Sigmoid colon (tissue), 7 donors: ENCODE data around the gene SLX4IP. TPM values are rescaled to one million over a fixed set of nuclear protein-coding genes. Genes with fewer than 3 reads are reported as not detected.

ENCODE experiments used
- DNase-seq: peaks from one replicate; pipeline ENCODE4 v3.0.0-alpha.2; 2019
- H3K27ac ChIP-seq, 4 donors: fragments of 200-600 bp; sonication (generic); one replicate each; pipeline ENCODE4 v1.5.1; 2016 to 2019; ENCODE audit warnings: mild to moderate bottlenecking in 1 of 4
- H3K27me3 ChIP-seq, 3 donors: fragments of 200-600 bp; sonication (generic); one replicate each; pipeline ENCODE4 v1.5.1; 2019; ENCODE audit warnings: mild to moderate bottlenecking in 1 of 3
- H3K36me3 ChIP-seq, 4 donors: fragments of 200-600 bp; sonication (generic); one replicate each; pipeline ENCODE4 v1.5.1; 2016 to 2019
- H3K4me1 ChIP-seq, 4 donors: fragments of 200-600 bp; sonication (generic); one replicate each; pipeline ENCODE4 v1.5.1; 2017 to 2019
- H3K4me3 ChIP-seq, 4 donors: fragments of 200-600 bp; sonication (generic); one replicate each; pipeline ENCODE4 v1.5.1; 2017 to 2019; ENCODE audit warnings: mild to moderate bottlenecking in 2 of 4, moderate library complexity in 1 of 4
- H3K9me3 ChIP-seq, 4 donors: fragments of 200-600 bp in 3 of 4; sonication (generic) in 3 of 4; one replicate each; pipeline versions ENCODE4 v1.5.1 to v1.6.1; 2013 to 2019
- CTCF ChIP-seq, 4 experiments: fragments of 450-650 bp in 3 of 4; fragments of 200-600 bp in 1 of 4; IDR thresholded peaks; one replicate each; pipeline ENCODE4 v1.5.1; 2016 to 2019; ENCODE audit warnings: antibody characterized with exemption in 4 of 4, mild to moderate bottlenecking in 3 of 4, moderate library complexity in 2 of 4
- EP300 ChIP-seq, 4 donors: sonication (generic); formaldehyde crosslinking; IDR thresholded peaks; one replicate each; pipeline ENCODE4 v1.6.1; 2017; ENCODE audit warnings: antibody characterized with exemption in 4 of 4
- POLR2A ChIP-seq, 2 donors: fragments of 450-650 bp; IDR thresholded peaks; one replicate each; pipeline ENCODE4 v1.6.1; 2016; ENCODE audit warnings: antibody characterized with exemption in 2 of 2, mild to moderate bottlenecking in 2 of 2, moderate library complexity in 2 of 2
- POLR2AphosphoS5 ChIP-seq, 4 donors: sonication (generic); formaldehyde crosslinking; IDR thresholded peaks; one replicate each; pipeline ENCODE4 v1.6.1; 2017; ENCODE audit warnings: antibody characterized with exemption in 4 of 4
- WGBS, 2 donors: extraction: QIAGEN DNeasy Blood & Tissue Kit; methylation state at CpG; one replicate each; pipeline ENCODE4 v1.1.7; 2013; 5-methylcytosine and 5-hydroxymethylcytosine counted together
- intact Hi-C: fragments of 100-400 bp; cut with DNase I; formaldehyde crosslinking; loops from one replicate; pipeline ENCODE4 v1.15.1; 2023
- polyA plus RNA-seq, 3 donors: library from polyadenylated mRNA; stranded (reverse); fragments of 200-250 nt; gene quantifications; one replicate each; pipeline ENCODE4 v1.2.3, GENCODE V29; 2013
- total RNA-seq, 4 donors: library from RNA; depleted of rRNA; stranded (reverse); fragments of >200 nt; gene quantifications; one replicate each; pipeline ENCODE4 v1.1.0, GENCODE V29; 2016
- donor health status: healthy with polysubstance abuse.
- donor health status: Bipolar disorder and iron deficiency.
- donor health status: healthy.

SLX4IP gene
- total and polyA plus RNA-seq, 7 donors, result 1.2 to 4.2 (median 2.4) TPM

GRCh38 chr20:10595985-10596384 lies 160.9 kb downstream of the SLX4IP start:
- no peak for TF ChIP-seq POLR2AphosphoS5 (IDR thresholded peaks at IDR 0.05)
- TF ChIP-seq POLR2A (IDR thresholded peaks at IDR 0.05), result no peak
- TF ChIP-seq CTCF (IDR thresholded peaks at IDR 0.05), result no peak
- TF ChIP-seq EP300 (IDR thresholded peaks at IDR 0.05), result no peak
- no peak for DNase-seq
- H3K27ac ChIP-seq, result peak overlapping the region in 3 of 4 donors; percentile 23 to 55 (median 27)
- no peaks in the 10 kb centered on the region for H3K36me3 ChIP-seq
- WGBS, 2 donors, result 85 to 89% methylated on average over 3 of the region's 3 CpGs
- intact Hi-C loops, result no loop called here
- H3K9me3 ChIP-seq, result no peaks in the 10 kb centered on the region
- no peak overlapping the region for H3K4me3 ChIP-seq
- peaks cover 0 to 37% (median 28%) of the 10 kb centered on the region in 4 donors for H3K4me1 ChIP-seq
- H3K27me3 ChIP-seq, result no peaks in the 10 kb centered on the region

- no peaks in the 10 kb centered on the region for H3K27me3 ChIP-seq
- intact Hi-C loops, result no loop called here
- TF ChIP-seq POLR2AphosphoS5 (IDR thresholded peaks at IDR 0.05), result peak in 2 of 4 donors; percentile 15 to 49
- no peak for TF ChIP-seq EP300 (IDR thresholded peaks at IDR 0.05)
- no peak for TF ChIP-seq POLR2A (IDR thresholded peaks at IDR 0.05)
- no peak for TF ChIP-seq CTCF (IDR thresholded peaks at IDR 0.05)
- 80 to 84% methylated on average over 4 of the region's 4 CpGs for WGBS, 2 donors
- H3K9me3 ChIP-seq, result no peaks in the 10 kb centered on the region
- H3K27ac ChIP-seq, result peak overlapping the region in 3 of 4 donors; percentile 20 to 39 (median 21)
- no peak for DNase-seq
- H3K4me3 ChIP-seq, result no peak overlapping the region
- H3K4me1 ChIP-seq, result peaks cover 0 to 30% (median 22%) of the 10 kb centered on the region in 4 donors
- H3K36me3 ChIP-seq, result no peaks in the 10 kb centered on the region
These were observed 161.6 kb downstream of the SLX4IP start for GRCh38 chr20:10596710-10597121.

- H3K27ac ChIP-seq, result peak overlapping the region in 2 of 4 donors; percentile 21 to 39
- peaks cover 0 to 25% (median 16%) of the 10 kb centered on the region in 4 donors for H3K4me1 ChIP-seq
- 92 to 97% methylated on average over 1 of the region's 1 CpG for WGBS, 2 donors
- no peak overlapping the region for H3K4me3 ChIP-seq
- H3K9me3 ChIP-seq, result no peaks in the 10 kb centered on the region
- TF ChIP-seq POLR2A (IDR thresholded peaks at IDR 0.05), result no peak
- TF ChIP-seq CTCF (IDR thresholded peaks at IDR 0.05), result no peak
- TF ChIP-seq POLR2AphosphoS5 (IDR thresholded peaks at IDR 0.05), result no peak
- no peak for DNase-seq
- intact Hi-C loops, result no loop called here
- H3K36me3 ChIP-seq, result no peaks in the 10 kb centered on the region
- no peaks in the 10 kb centered on the region for H3K27me3 ChIP-seq
These were observed 162.5 kb downstream of the SLX4IP start for GRCh38 chr20:10597637-10598036.

DNA sequence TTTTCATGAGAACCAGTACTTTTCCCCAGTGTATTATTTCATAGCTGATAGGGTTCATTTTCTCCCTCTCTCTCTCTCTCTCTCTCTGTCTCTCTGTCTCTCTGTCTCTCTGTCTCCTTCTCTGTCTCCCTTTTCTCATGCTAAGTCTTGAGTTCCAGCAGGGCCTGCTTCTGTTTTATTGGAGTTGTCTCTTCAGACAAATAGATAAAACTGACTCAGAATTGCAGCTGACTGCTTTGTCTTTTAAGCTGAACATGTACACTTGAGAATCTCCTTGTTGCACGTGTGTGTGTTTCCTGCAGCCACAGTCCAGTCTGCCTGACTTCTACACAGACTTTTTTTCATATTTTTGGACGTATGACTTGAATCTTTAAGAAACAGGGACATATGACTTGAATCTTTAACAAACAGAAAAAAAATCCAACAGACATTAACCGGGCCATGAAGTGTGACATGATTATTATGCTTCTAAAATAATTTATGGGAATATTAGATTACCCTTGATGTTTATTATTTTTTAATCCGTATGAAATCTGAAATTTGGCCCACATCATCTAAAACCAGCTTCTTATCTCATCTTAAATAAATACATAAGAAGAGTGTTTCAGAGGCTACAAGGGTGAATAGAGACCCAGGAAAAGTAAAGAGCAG lies 167.2 kb downstream of the SLX4IP start:
- H3K36me3 ChIP-seq, result no peaks in the 10 kb centered on the region
- WGBS, 2 donors, result 82% methylated on average over 4 of the region's 4 CpGs
- H3K9me3 ChIP-seq, result no peaks in the 10 kb centered on the region
- no peak overlapping the region for H3K4me3 ChIP-seq
- peaks cover 0 to 17% (median 12%) of the 10 kb centered on the region in 4 donors for H3K4me1 ChIP-seq
- intact Hi-C loops, result no loop called here
- H3K27ac ChIP-seq, result peak overlapping the region in 1 of 4 donors; percentile 66
- DNase-seq, result no peak
- no peaks in the 10 kb centered on the region for H3K27me3 ChIP-seq
- TF ChIP-seq CTCF (IDR thresholded peaks at IDR 0.05) (no peak), EP300 (IDR thresholded peaks at IDR 0.05) (no peak), POLR2A (IDR thresholded peaks at IDR 0.05) (no peak), POLR2AphosphoS5 (IDR thresholded peaks at IDR 0.05) (no peak)
